MCF 10A (cell line): ENCODE measurements around the gene SEZ6L. TPM values are rescaled to one million over a fixed set of nuclear protein-coding genes. Genes with fewer than 3 reads are reported as not detected.

Experiments
- BruUV-seq: library from RNA; stranded (reverse); fragments of 400-500 nt; replicated peaks from 2 replicates; lab custom pipeline; 2021; lab: Mats Ljungman, UMichigan
- CTCF ChIA-PET: fragments of 300-600 bp; sonication (Branson Sonifier 250); formaldehyde crosslinking; extraction: SDS; loops from one replicate; lab custom pipeline; 2021; ENCODE audit warnings: antibody characterized with exemption, inconsistent platforms; lab: Yijun Ruan, JAX
- POLR2A ChIA-PET: fragments of 300-600, 350-650 bp; sonication (Branson Sonifier 250); formaldehyde crosslinking; extraction: SDS; loops from one replicate; lab custom pipeline; 2020; ENCODE audit warnings: antibody characterized with exemption, inconsistent platforms; lab: Yijun Ruan, JAX
- DNase-seq: peaks from one replicate; pipeline ENCODE4 v3.0.0-alpha.2; 2018; ENCODE audit not compliant: unreplicated experiment
- H3K27ac Mint-ChIP-seq: one replicate; pipeline ENCODE4 v1.8.0; 2022; ENCODE audit warnings: mild to moderate bottlenecking, low read depth, mixed read lengths; ENCODE audit not compliant: unreplicated experiment
- H3K27me3 Mint-ChIP-seq: one replicate; pipeline ENCODE4 v1.8.0; 2022; ENCODE audit warnings: mixed read lengths; ENCODE audit not compliant: insufficient read depth, unreplicated experiment
- H3K36me3 Mint-ChIP-seq: one replicate; pipeline ENCODE4 v1.8.0; 2022; ENCODE audit warnings: mild to moderate bottlenecking, moderate library complexity, mixed read lengths; ENCODE audit not compliant: insufficient read depth, unreplicated experiment
- H3K4me1 Mint-ChIP-seq: one replicate; pipeline ENCODE4 v1.8.0; 2022; ENCODE audit warnings: mixed read lengths; ENCODE audit not compliant: insufficient read depth, unreplicated experiment
- H3K4me3 Mint-ChIP-seq: one replicate; pipeline ENCODE4 v1.8.0; 2022; ENCODE audit warnings: mild to moderate bottlenecking, moderate library complexity, mixed read lengths; ENCODE audit not compliant: unreplicated experiment
- H3K9me3 Mint-ChIP-seq: one replicate; pipeline ENCODE4 v1.8.0; 2022; ENCODE audit warnings: mixed read lengths; ENCODE audit not compliant: unreplicated experiment
- CTCF ChIP-seq: fragments of 200-600 bp; IDR thresholded peaks from one replicate; pipeline ENCODE4 v1.8.0; 2022; ENCODE audit warnings: antibody characterized with exemption, mild to moderate bottlenecking; ENCODE audit not compliant: unreplicated experiment
- intact Hi-C: fragments of 100-400 bp; cut with micrococcal nuclease; formaldehyde crosslinking; loops from 2 replicates; pipeline ENCODE4 v1.14.1; 2022
- total RNA-seq: library from RNA; stranded (reverse); gene quantifications from 2 replicates; pipeline ENCODE4 v1.2.3, GENCODE V29; 2022

The SEZ6L gene
- total RNA-seq, 1 experiment from 2014 or later, result not detected

DNA sequence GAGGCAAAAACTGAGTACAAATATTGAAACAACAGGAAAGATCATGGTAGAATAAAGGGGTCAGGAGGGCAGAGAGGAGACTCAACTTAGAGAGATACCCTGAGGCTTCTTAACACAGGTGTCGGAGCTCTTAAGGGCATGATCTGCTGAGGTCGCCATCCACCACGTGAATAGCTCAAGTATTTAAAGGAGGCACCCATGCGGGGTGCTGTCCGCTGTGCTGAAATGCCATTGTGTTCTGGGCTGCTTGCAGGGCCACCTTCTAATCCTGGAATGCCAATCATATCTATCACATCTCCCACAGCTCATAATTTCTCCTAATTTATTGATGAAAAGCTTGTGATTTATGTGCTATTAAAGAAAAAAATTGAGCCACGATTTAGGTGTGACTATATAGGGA lies 90.2 kb downstream of the SEZ6L start:
- TF ChIP-seq CTCF, result no peak
- no TSS peak for BruUV-seq
- DNase-seq, result peak; percentile 47
- Mint-ChIP-seq H3K4me1 (no peaks in the 10 kb centered on the region), H3K27ac (no peak overlapping the region), H3K4me3 (no peak overlapping the region), H3K36me3 (no peaks in the 10 kb centered on the region), H3K27me3 (peaks cover 46% of the 10 kb centered on the region), H3K9me3 (no peaks in the 10 kb centered on the region)
- POLR2A ChIA-PET, result interaction anchor here (0.6 kb wide), 1 partner anchor 27 kb away, joined by 3 read pairs; no protein-coding TSS in a partner anchor
- intact Hi-C loops, result loop anchor here (1.0 kb wide), 1 partner anchor 72 kb away; no protein-coding TSS in a partner anchor
- CTCF ChIA-PET, result no interaction called here

DNA sequence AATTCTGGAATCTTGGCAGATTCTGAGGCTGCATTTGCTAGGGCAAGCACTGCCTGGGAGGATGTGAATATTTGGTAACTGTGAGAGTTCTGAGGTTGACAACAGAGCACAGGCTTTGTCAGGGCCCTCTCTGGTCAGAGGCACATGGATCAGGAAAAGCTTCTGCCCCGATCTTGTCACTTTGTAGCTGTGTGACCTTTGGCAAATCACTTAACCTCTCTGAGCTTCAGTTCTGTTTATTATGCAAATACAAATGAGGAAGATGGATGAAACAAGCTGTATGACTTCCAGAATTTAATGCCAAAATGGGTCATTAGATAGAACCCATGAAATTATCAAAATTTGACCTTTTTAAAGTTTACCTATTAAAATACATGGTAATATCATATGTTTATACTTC lies 94.9 kb downstream of the SEZ6L start:
- DNase-seq, result no peak
- Mint-ChIP-seq H3K4me1 (no peaks in the 10 kb centered on the region), H3K4me3 (no peak overlapping the region), H3K27ac (no peak overlapping the region), H3K9me3 (no peaks in the 10 kb centered on the region), H3K36me3 (no peaks in the 10 kb centered on the region), H3K27me3 (peaks cover 64% of the 10 kb centered on the region)
- ChIA-PET POLR2A (no interaction called here), CTCF (interaction anchor here (0.6 to 0.7 kb wide), 2 partner anchors 29 to 58 kb away, joined by 3 read pairs; no protein-coding TSS in a partner anchor)
- no TSS peak for BruUV-seq
- TF ChIP-seq CTCF, result no peak
- intact Hi-C loops, result no loop called here

DNA sequence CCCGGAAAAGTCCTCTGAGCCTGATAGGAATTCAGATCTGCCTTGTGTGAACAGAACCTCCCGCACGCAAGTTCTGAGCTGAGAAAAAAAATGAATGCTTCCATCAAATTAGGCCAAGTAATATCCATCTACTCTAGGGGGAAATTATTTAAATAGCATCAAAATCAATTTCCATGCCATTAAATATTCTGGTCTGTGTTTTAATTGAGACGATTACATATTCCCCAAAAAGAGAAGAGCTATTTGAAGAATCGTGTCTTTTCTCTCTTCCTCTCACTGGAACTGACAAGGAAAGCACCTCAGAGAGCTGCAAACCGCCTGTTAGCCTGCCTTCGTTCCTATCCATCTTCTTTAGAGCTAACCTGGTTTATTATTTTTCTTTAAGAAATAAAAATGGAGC lies 96.0 kb downstream of the SEZ6L start:
- peaks cover 75% of the 10 kb centered on the region for H3K27me3 Mint-ChIP-seq
- H3K27ac Mint-ChIP-seq, result no peak overlapping the region
- DNase-seq, result no peak
- TF ChIP-seq CTCF, result no peak
- BruUV-seq, result no TSS peak
- ChIA-PET CTCF (no interaction called here), POLR2A (no interaction called here)
- H3K9me3 Mint-ChIP-seq, result no peaks in the 10 kb centered on the region
- H3K36me3 Mint-ChIP-seq, result no peaks in the 10 kb centered on the region
- no peaks in the 10 kb centered on the region for H3K4me1 Mint-ChIP-seq
- no peak overlapping the region for H3K4me3 Mint-ChIP-seq
- intact Hi-C loops, result no loop called here

DNA sequence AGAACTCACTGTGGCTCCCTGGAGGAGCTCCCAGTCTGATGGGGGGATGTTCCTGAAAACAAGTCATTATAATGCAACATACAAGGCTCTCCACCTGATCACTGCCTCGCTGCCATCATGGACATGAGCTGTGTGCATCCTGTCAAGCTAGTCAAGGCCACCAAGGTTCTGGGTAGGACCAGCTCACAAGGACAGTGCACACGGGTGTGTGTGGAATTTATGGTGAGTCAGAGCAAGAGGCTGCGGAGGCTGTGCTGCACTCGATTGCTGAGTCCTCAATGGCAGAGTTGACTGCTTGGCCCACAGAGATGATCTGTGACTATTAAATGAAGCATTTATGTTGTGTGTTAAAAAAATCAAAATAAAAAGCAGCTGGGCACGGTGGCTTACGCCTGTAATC lies 96.6 kb downstream of the SEZ6L start:
- no peak for DNase-seq
- H3K4me1 Mint-ChIP-seq, result no peaks in the 10 kb centered on the region
- no TSS peak for BruUV-seq
- ChIA-PET POLR2A (no interaction called here), CTCF (interaction anchor here (1.4 kb wide), 1 partner anchor 65 kb away, joined by 4 read pairs; no protein-coding TSS in a partner anchor)
- no peaks in the 10 kb centered on the region for H3K36me3 Mint-ChIP-seq
- no peaks in the 10 kb centered on the region for H3K9me3 Mint-ChIP-seq
- intact Hi-C loops, result no loop called here
- no peak overlapping the region for H3K4me3 Mint-ChIP-seq
- H3K27ac Mint-ChIP-seq, result no peak overlapping the region
- peaks cover 78% of the 10 kb centered on the region for H3K27me3 Mint-ChIP-seq
- TF ChIP-seq CTCF, result no peak
